Measurements from ENCODE around the gene DYNC1LI1. TPM values are rescaled to one million over a fixed set of nuclear protein-coding genes. Genes with fewer than 3 reads are reported as not detected.

DYNC1LI1 gene
- total and polyA plus RNA-seq, 9 of the 15 experiments (the other 6 are each of a cell fraction or from before 2014, with no cell fraction given) = 21.0 to 85.4 (median 61.3) TPM

DNA sequence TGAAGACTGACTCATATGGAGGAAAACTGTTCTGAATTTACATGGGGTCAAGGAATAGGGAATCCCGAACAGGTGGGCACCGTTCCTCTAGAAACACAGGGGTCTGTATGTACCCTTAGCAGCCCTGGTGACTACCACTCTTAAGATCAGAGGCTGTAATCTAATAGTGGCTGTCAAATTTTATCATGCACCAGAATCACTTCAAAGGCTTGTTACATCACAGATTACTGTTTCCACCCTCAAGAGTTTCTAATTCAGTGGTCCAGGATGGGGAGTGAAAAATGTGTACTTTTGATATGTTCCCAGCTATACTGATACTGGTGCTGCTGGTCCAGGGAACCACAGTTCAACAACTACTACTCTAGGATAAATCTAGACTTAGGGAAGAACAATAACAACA, 27.9 kb downstream of the DYNC1LI1 start:
- peaks cover 51% of the 10 kb centered on the region for H3K36me3 ChIP-seq (ENCODE audit: control insufficient read depth, insufficient read depth, low read length)
- H2AFZ ChIP-seq (ENCODE audit: low read depth, low read length) = no peak overlapping the region
- H3K27ac ChIP-seq (ENCODE audit: extremely low read depth, low read depth, low read length) = no peak overlapping the region
- peaks cover 26% of the 10 kb centered on the region for H3K79me2 ChIP-seq (ENCODE audit: control insufficient read depth, insufficient read depth, low read length)
- H3K9me1 ChIP-seq (ENCODE audit: control insufficient read depth, insufficient read depth, low read length) = no peaks in the 10 kb centered on the region
- BruUV-seq (replicated peaks) = TSS peak; percentile 21
- no peaks in the 10 kb centered on the region for H3K27me3 ChIP-seq (ENCODE audit: control insufficient read depth in 2 of 2, insufficient read depth in 2 of 2, low read length in 2 of 2)
- POLR2A ChIA-PET = interaction anchor here (0.6 to 1.4 kb wide), 3 partner anchors 8 to 15 kb away, joined by 3 to 4 read pairs (median 3); no protein-coding TSS in a partner anchor
- H3K9ac ChIP-seq (ENCODE audit: insufficient read depth in 1 of 2, low read depth in 2 of 2, low read length in 2 of 2) = no peak overlapping the region
- in situ Hi-C loops (cut with MboI) = no loop called here
- TF ChIP-seq, protein P1, sequence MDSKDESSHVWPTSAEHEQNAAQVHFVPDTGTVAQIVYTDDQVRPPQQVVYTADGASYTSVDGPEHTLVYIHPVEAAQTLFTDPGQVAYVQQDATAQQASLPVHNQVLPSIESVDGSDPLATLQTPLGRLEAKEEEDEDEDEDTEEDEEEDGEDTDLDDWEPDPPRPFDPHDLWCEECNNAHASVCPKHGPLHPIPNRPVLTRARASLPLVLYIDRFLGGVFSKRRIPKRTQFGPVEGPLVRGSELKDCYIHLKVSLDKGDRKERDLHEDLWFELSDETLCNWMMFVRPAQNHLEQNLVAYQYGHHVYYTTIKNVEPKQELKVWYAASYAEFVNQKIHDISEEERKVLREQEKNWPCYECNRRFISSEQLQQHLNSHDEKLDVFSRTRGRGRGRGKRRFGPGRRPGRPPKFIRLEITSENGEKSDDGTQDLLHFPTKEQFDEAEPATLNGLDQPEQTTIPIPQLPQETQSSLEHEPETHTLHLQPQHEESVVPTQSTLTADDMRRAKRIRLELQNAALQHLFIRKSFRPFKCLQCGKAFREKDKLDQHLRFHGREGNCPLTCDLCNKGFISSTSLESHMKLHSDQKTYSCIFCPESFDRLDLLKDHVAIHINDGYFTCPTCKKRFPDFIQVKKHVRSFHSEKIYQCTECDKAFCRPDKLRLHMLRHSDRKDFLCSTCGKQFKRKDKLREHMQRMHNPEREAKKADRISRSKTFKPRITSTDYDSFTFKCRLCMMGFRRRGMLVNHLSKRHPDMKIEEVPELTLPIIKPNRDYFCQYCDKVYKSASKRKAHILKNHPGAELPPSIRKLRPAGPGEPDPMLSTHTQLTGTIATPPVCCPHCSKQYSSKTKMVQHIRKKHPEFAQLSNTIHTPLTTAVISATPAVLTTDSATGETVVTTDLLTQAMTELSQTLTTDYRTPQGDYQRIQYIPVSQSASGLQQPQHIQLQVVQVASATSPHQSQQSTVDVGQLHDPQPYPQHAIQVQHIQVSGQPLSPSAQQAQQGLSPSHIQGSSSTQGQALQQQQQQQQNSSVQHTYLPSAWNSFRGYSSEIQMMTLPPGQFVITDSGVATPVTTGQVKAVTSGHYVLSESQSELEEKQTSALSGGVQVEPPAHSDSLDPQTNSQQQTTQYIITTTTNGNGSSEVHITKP (IDR thresholded peaks at IDR 0.05; ENCODE audit: partially characterized antibody) = peak; percentile 50
- TF ChIP-seq SRF (CRISPR knock-in tag; IDR thresholded peaks at IDR 0.05) = no peak
- no peaks in the 10 kb centered on the region for H3K4me1 ChIP-seq (replicated peaks in 1 of 2; ENCODE audit: control insufficient read depth in 2 of 2, insufficient read depth in 2 of 2, low read length in 2 of 2)
- H3K9me3 ChIP-seq (replicated peaks; ENCODE audit: control insufficient read depth, insufficient read depth, low read depth, low read length) = no peaks in the 10 kb centered on the region
- FAIRE-seq (no peak), ATAC-seq (no peak), DNase-seq (ENCODE audit: extremely low read depth in 1 of 4, low spot score in 3 of 4) (no peak)
- no peaks in the 10 kb centered on the region for H4K20me1 ChIP-seq (replicated peaks; ENCODE audit: control insufficient read depth, insufficient read depth, low read length)
- H3K4me3 ChIP-seq = no peak overlapping the region
- CTCF ChIA-PET (ENCODE audit: low intra/inter-chr PET ratio) = no interaction called here
- WGBS (ENCODE audit: insufficient coverage, low coverage, missing lambda C conversion rate) = 96% methylated on average over 2 of the region's 2 CpGs
- intact Hi-C loops (cut with micrococcal nuclease) = no loop called here
- H3K4me2 ChIP-seq (ENCODE audit: insufficient read depth, low read length) = no peak overlapping the region

Measured in K562 (cell line).